AG10803 (cell line): ENCODE data around the gene AOX1.

Experiments
- DNase-seq: peaks from one replicate; pipeline ENCODE4 v3.0.0; 2010; ENCODE audit warnings: low read depth
- H3K4me3 ChIP-seq: 2 replicates; pipeline ENCODE4 v1.5.1; 2011; ENCODE audit warnings: mild to moderate bottlenecking, low read length, control low read depth
- TF ChIP-seq, protein P1 (sequence below): conservative IDR thresholded peaks from 2 replicates; pipeline ENCODE4 v1.5.1; 2011; ENCODE audit warnings: mild to moderate bottlenecking, low read length, control low read depth, inconsistent platforms

Gene AOX1

DNA sequence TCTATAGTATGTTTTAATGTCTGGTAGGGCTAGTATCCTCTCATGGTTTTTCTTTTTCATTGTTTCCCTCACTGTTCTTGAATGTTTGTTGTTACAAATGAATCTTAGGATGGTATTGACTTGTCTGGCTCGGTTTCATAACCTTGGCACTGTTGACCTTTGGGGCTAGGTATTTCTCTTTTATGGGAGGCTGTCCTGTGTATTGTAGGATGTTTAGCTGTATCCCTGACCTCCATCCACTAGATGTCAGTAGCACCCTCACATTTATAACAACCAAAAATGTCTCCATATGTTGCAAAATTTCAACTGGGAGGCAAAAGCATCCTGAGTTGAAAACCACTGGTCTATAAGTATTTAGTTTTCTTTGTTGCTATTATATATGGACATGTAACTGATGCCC lies 7.0 kb upstream of the AOX1 start:
- no peak overlapping the region for H3K4me3 ChIP-seq
- DNase-seq: peak; percentile 40
- TF ChIP-seq, protein P1, sequence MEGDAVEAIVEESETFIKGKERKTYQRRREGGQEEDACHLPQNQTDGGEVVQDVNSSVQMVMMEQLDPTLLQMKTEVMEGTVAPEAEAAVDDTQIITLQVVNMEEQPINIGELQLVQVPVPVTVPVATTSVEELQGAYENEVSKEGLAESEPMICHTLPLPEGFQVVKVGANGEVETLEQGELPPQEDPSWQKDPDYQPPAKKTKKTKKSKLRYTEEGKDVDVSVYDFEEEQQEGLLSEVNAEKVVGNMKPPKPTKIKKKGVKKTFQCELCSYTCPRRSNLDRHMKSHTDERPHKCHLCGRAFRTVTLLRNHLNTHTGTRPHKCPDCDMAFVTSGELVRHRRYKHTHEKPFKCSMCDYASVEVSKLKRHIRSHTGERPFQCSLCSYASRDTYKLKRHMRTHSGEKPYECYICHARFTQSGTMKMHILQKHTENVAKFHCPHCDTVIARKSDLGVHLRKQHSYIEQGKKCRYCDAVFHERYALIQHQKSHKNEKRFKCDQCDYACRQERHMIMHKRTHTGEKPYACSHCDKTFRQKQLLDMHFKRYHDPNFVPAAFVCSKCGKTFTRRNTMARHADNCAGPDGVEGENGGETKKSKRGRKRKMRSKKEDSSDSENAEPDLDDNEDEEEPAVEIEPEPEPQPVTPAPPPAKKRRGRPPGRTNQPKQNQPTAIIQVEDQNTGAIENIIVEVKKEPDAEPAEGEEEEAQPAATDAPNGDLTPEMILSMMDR: peak; percentile 61

DNA sequence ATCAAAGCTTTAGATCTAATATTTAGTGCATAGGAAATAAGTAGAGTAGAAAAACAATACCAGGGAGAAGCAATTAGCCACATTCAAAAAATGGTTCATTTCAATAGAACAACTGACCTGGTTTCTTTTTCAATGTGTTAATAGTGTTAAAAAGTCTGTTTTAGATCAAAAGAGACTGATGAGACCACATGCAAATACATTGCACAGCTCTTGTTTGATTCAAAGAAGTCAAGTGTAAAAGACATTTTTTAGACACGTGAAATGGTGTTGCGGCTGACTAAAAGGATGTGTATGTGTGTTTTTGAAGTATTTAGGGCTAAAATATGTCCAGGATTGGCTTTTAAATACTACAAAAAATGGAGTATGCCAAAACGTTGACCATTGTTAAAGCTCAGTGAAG lies 1.2 kb upstream of the AOX1 start:
- TF ChIP-seq, protein P1: no peak
- DNase-seq: no peak
- no peak overlapping the region for H3K4me3 ChIP-seq

GRCh38 chr2:200585340-200585729 lies 479 bp upstream of the AOX1 start:
- peak overlapping the region; percentile 71 for H3K4me3 ChIP-seq
- no peak for DNase-seq
- TF ChIP-seq, protein P1: no peak

DNA sequence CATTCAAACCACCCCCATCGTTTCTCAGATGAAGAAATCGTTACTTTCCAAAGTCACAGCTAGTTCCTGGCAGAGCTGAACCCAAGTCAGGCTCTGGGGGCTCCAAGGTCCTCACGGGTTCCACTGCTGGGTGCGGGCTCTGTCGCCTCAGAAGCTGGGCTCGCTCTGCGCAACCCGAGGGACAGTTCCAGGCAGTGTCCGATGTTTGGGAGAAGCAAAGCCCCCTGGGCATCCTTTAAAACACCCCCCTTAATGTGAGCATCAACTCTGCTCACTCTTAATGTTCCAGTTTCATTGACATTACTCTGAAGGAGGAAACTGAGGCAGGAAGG lies 796 bp downstream of the AOX1 start:
- DNase-seq: no peak
- TF ChIP-seq, protein P1: no peak
- peak overlapping the region; percentile 71 for H3K4me3 ChIP-seq

GRCh38 chr2:200587007-200587616 lies 1.3 kb downstream of the AOX1 start:
- TF ChIP-seq, protein P1: no peak
- H3K4me3 ChIP-seq: peak overlapping the region; percentile 71; the same call in 1 of the 2 replicates
- no peak for DNase-seq

DNA sequence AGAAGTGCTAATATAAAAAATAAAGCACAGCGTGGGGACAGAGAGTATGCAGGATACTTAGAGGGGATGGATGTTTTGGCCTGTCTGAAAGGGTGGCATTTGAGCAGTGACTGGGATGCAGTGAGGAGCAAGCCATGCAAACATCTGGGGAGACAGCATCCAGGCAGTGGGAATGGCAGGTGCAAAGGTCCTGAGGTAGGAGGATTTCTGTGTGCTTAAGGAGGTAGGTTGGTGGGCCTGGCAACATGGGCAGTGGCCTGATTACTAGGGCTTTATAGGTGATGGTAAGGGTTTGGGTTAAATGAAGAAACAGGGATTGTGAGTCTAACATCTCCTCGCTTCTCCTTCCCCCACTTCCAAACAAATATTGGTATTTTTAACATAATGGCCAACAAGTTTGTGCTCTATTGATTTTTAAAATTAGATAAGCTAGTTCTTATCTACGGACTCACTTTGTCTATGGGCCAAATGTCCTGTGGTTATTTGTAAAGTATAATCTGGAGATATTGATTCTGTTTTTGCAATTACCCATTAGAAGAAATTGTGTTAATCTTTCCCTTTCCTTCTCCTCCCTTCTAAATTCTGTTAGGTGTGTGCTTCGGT lies 2.4 kb downstream of the AOX1 start:
- DNase-seq: no peak
- H3K4me3 ChIP-seq: no peak overlapping the region
- TF ChIP-seq, protein P1: no peak

GRCh38 chr2:200590090-200590489 lies 4.3 kb downstream of the AOX1 start:
- no peak overlapping the region for H3K4me3 ChIP-seq
- TF ChIP-seq, protein P1: no peak
- DNase-seq: peak; percentile 70
